ENCODE data around the gene TBATA.

TBATA gene

GRCh38 chr10:70743879-70744278 lies 41.3 kb downstream of the TBATA start:
- no peak for DNase-seq (ENCODE audit: low spot score)

- DNase-seq (ENCODE audit: low spot score) = no peak
These were observed 41.8 kb downstream of the TBATA start for GRCh38 chr10:70743430-70743788.

GRCh38 chr10:70742537-70743429 lies 42.4 kb downstream of the TBATA start:
- peak; percentile 82 for DNase-seq (ENCODE audit: low spot score)

- no peak for DNase-seq (ENCODE audit: low spot score)
These were observed 44.5 kb downstream of the TBATA start for GRCh38 chr10:70740406-70741288.

GRCh38 chr10:70738761-70739121 lies 46.4 kb downstream of the TBATA start:
- DNase-seq (ENCODE audit: low spot score) = no peak

GRCh38 chr10:70738006-70738760 lies 47.0 kb downstream of the TBATA start:
- no peak for DNase-seq (ENCODE audit: low spot score)

- DNase-seq (ENCODE audit: low spot score) = no peak
These were observed 47.9 kb downstream of the TBATA start for GRCh38 chr10:70737250-70737649.

GRCh38 chr10:70736525-70736924 lies 48.7 kb downstream of the TBATA start:
- DNase-seq (ENCODE audit: low spot score) = no peak

GRCh38 chr10:70735161-70735560 lies 50.0 kb downstream of the TBATA start:
- DNase-seq (ENCODE audit: low spot score) = no peak

GRCh38 chr10:70733051-70733450 lies 52.1 kb downstream of the TBATA start:
- peak; percentile 44 for DNase-seq (ENCODE audit: low spot score)

GRCh38 chr10:70732569-70732968 lies 52.6 kb downstream of the TBATA start:
- DNase-seq (ENCODE audit: low spot score) = no peak

GRCh38 chr10:70730955-70731354 lies 54.2 kb downstream of the TBATA start:
- DNase-seq (ENCODE audit: low spot score) = no peak

- DNase-seq (ENCODE audit: low spot score) = no peak
These were observed 55.3 kb downstream of the TBATA start for GRCh38 chr10:70729763-70730357.

GRCh38 chr10:70728328-70728727 lies 56.8 kb downstream of the TBATA start:
- no peak for DNase-seq (ENCODE audit: low spot score)

GRCh38 chr10:70726909-70727495 lies 58.2 kb downstream of the TBATA start:
- DNase-seq (ENCODE audit: low spot score) = no peak

GRCh38 chr10:70723771-70724170 lies 61.4 kb downstream of the TBATA start:
- DNase-seq (ENCODE audit: low spot score) = no peak

GRCh38 chr10:70722820-70723424 lies 62.3 kb downstream of the TBATA start:
- DNase-seq (ENCODE audit: low spot score) = peak; percentile 58

Data from AG08396 (cell line).